MCF 10A (cell line): ENCODE data around the gene GSTO1. TPM values are rescaled to one million over a fixed set of nuclear protein-coding genes. Genes with fewer than 3 reads are reported as not detected.

ENCODE experiments used
- BruUV-seq: library from RNA; stranded (reverse); fragments of 400-500 nt; replicated peaks from 2 replicates; lab custom pipeline; 2021; lab: Mats Ljungman, UMichigan
- CTCF ChIA-PET: fragments of 300-600 bp; sonication (Branson Sonifier 250); formaldehyde crosslinking; extraction: SDS; loops from one replicate; lab custom pipeline; 2021; ENCODE audit warnings: antibody characterized with exemption, inconsistent platforms; lab: Yijun Ruan, JAX
- POLR2A ChIA-PET: fragments of 300-600, 350-650 bp; sonication (Branson Sonifier 250); formaldehyde crosslinking; extraction: SDS; loops from one replicate; lab custom pipeline; 2020; ENCODE audit warnings: antibody characterized with exemption, inconsistent platforms; lab: Yijun Ruan, JAX
- DNase-seq: peaks from one replicate; pipeline ENCODE4 v3.0.0-alpha.2; 2018; ENCODE audit not compliant: unreplicated experiment
- H3K27ac Mint-ChIP-seq: one replicate; pipeline ENCODE4 v1.8.0; 2022; ENCODE audit warnings: mild to moderate bottlenecking, low read depth, mixed read lengths; ENCODE audit not compliant: unreplicated experiment
- H3K27me3 Mint-ChIP-seq: one replicate; pipeline ENCODE4 v1.8.0; 2022; ENCODE audit warnings: mixed read lengths; ENCODE audit not compliant: insufficient read depth, unreplicated experiment
- H3K36me3 Mint-ChIP-seq: one replicate; pipeline ENCODE4 v1.8.0; 2022; ENCODE audit warnings: mild to moderate bottlenecking, moderate library complexity, mixed read lengths; ENCODE audit not compliant: insufficient read depth, unreplicated experiment
- H3K4me1 Mint-ChIP-seq: one replicate; pipeline ENCODE4 v1.8.0; 2022; ENCODE audit warnings: mixed read lengths; ENCODE audit not compliant: insufficient read depth, unreplicated experiment
- H3K4me3 Mint-ChIP-seq: one replicate; pipeline ENCODE4 v1.8.0; 2022; ENCODE audit warnings: mild to moderate bottlenecking, moderate library complexity, mixed read lengths; ENCODE audit not compliant: unreplicated experiment
- H3K9me3 Mint-ChIP-seq: one replicate; pipeline ENCODE4 v1.8.0; 2022; ENCODE audit warnings: mixed read lengths; ENCODE audit not compliant: unreplicated experiment
- intact Hi-C: fragments of 100-400 bp; cut with micrococcal nuclease; formaldehyde crosslinking; loops from 2 replicates; pipeline ENCODE4 v1.14.1; 2022
- total RNA-seq: library from RNA; stranded (reverse); gene quantifications from 2 replicates; pipeline ENCODE4 v1.2.3, GENCODE V29; 2022
- TF ChIP-seq, protein P1 (sequence below): fragments of 200-600 bp; IDR thresholded peaks from one replicate; pipeline ENCODE4 v1.8.0; 2022; ENCODE audit warnings: antibody characterized with exemption, mild to moderate bottlenecking; ENCODE audit not compliant: unreplicated experiment

The GSTO1 gene
- total RNA-seq, 1 experiment from 2014 or later, result 61.8 TPM

DNA sequence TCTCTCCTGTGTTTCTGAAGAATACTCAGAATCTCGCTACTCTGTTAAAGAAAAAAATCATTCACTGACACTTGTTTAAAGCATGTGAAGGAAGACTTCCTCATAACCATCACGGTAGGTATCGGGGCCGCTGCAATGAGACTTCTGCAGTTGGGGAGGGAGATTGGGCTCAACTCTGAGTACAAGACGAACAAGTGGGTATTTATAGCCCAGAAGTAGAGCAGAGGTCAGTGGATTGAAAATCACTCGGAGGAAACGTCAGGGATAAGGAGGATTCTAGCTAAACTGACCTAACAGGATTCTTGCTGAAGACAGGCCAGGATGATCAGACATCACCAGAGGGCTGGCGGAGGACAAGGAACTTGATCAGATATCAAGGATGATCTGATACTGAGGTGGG, 50.2 kb downstream of the GSTO1 start:
- POLR2A ChIA-PET, result interaction anchor here (1.0 to 8.8 kb wide), 11 partner anchors 10 to 60 kb away, joined by 3 to 95 read pairs (median 7); partner anchors contain the start of genes CFAP58 and ITPRIP

DNA sequence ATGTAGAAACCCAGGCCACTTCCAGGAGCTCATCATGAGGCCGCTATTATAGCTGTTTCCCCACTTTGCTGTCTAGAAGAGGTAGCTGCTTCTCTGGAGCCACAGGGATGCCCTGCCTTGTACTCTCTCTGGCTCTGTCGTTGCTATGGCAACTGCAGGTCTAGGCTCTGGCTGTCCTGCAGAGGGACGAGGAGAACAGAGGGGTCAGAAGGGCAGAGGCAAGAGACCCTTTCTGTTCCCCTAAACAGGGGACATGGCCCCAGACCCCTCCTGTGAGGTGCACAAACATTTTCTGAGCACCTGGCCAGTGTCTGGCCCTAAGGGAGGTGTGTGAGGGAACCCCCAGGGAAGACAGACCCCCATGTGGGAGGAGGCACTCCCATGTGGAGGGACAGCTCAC, 52.2 kb downstream of the GSTO1 start:
- no peaks in the 10 kb centered on the region for H3K27me3 Mint-ChIP-seq
- H3K27ac Mint-ChIP-seq, result no peak overlapping the region
- ChIA-PET CTCF (interaction anchor here (1.2 to 7.7 kb wide), 12 partner anchors 9 to 276 kb away, joined by 3 to 165 read pairs (median 18); partner anchors contain the start of genes CFAP58 and ITPRIP), POLR2A (interaction anchor here (0.6 to 8.8 kb wide), 5 partner anchors 13 to 45 kb away, joined by 3 to 95 read pairs (median 46); partner anchors contain the start of gene ITPRIP)
- H3K4me3 Mint-ChIP-seq, result no peak overlapping the region
- H3K4me1 Mint-ChIP-seq, result peaks cover 32% of the 10 kb centered on the region
- H3K9me3 Mint-ChIP-seq, result peaks cover 6% of the 10 kb centered on the region
- H3K36me3 Mint-ChIP-seq, result peaks cover 37% of the 10 kb centered on the region
- no peak for DNase-seq
- intact Hi-C loops, result no loop called here
- TF ChIP-seq, protein P1, sequence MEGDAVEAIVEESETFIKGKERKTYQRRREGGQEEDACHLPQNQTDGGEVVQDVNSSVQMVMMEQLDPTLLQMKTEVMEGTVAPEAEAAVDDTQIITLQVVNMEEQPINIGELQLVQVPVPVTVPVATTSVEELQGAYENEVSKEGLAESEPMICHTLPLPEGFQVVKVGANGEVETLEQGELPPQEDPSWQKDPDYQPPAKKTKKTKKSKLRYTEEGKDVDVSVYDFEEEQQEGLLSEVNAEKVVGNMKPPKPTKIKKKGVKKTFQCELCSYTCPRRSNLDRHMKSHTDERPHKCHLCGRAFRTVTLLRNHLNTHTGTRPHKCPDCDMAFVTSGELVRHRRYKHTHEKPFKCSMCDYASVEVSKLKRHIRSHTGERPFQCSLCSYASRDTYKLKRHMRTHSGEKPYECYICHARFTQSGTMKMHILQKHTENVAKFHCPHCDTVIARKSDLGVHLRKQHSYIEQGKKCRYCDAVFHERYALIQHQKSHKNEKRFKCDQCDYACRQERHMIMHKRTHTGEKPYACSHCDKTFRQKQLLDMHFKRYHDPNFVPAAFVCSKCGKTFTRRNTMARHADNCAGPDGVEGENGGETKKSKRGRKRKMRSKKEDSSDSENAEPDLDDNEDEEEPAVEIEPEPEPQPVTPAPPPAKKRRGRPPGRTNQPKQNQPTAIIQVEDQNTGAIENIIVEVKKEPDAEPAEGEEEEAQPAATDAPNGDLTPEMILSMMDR, result no peak
- no TSS peak for BruUV-seq

More for the DNA sequence above, 50.2 kb downstream of the GSTO1 start:
- CTCF ChIA-PET, result interaction anchor here (0.6 to 7.7 kb wide), 13 partner anchors 12 to 615 kb away, joined by 4 to 165 read pairs (median 16); partner anchors contain the start of genes CFAP58 and ITPRIP
- H3K27me3 Mint-ChIP-seq, result no peaks in the 10 kb centered on the region
- peak overlapping the region; percentile 31 for H3K27ac Mint-ChIP-seq
- H3K4me3 Mint-ChIP-seq, result no peak overlapping the region
- BruUV-seq, result no TSS peak
- DNase-seq, result no peak
- peaks cover 6% of the 10 kb centered on the region for H3K9me3 Mint-ChIP-seq
- peaks cover 42% of the 10 kb centered on the region for H3K4me1 Mint-ChIP-seq
- intact Hi-C loops, result loop anchor here (1.0 kb wide), 1 partner anchor 45 kb away; no protein-coding TSS in a partner anchor
- peaks cover 42% of the 10 kb centered on the region for H3K36me3 Mint-ChIP-seq
- TF ChIP-seq, protein P1, result no peak

DNA sequence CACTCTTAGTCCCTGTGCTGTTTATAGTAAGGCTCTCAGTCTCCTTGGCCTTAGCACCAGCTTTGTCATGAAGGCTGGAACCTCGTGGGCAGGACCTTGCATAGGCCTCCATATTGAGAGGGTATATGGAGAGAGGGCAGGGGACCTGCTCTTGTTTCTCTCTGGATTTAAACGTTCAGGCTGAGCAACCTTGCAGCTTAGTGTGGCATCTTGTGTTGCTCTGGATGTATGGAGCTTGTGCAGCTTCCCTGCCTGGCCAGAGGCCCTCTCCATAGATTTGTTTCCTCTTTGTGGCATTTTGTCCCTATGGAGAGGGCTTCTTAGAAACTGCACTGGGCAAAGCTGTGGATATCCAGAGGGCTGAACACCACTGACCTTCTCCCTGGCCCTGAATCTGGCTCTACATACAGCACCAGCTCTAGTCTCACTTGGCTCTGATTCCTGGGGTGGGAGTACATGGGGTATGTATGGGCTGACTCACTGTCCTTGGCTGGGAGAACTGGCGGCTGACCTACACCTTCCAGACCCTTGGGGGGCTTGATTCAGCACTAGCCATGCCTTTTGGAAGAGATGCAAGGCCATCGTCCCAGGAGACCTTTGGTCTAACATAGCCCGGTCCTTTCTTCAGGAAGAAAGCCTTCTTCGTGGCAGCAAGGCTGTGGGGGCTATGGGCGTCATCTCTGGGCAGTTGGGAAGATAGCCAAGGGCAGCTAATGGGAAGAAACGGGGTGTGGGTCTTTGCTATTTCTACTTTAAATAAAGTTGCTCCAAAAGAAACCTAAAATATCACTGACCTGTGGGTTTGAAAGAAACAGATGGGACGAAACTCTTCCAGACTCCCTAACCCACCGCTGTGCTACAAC, 53.1 kb downstream of the GSTO1 start:
- Mint-ChIP-seq H3K4me1 (peaks cover 30% of the 10 kb centered on the region), H3K9me3 (peaks cover 6% of the 10 kb centered on the region), H3K36me3 (peaks cover 46% of the 10 kb centered on the region), H3K27me3 (no peaks in the 10 kb centered on the region), H3K4me3 (no peak overlapping the region), H3K27ac (peak overlapping the region; percentile 37)
- TF ChIP-seq, protein P1, result no peak
- no TSS peak for BruUV-seq
- CTCF ChIA-PET, result interaction anchor here (0.9 to 7.7 kb wide), 8 partner anchors 11 to 44 kb away, joined by 3 to 165 read pairs (median 40); partner anchors contain the start of genes CFAP58 and ITPRIP
- POLR2A ChIA-PET, result interaction anchor here (0.7 to 8.8 kb wide), 5 partner anchors 12 to 42 kb away, joined by 3 to 95 read pairs (median 46); partner anchors contain the start of gene ITPRIP
- intact Hi-C loops, result no loop called here
- DNase-seq, result no peak

DNA sequence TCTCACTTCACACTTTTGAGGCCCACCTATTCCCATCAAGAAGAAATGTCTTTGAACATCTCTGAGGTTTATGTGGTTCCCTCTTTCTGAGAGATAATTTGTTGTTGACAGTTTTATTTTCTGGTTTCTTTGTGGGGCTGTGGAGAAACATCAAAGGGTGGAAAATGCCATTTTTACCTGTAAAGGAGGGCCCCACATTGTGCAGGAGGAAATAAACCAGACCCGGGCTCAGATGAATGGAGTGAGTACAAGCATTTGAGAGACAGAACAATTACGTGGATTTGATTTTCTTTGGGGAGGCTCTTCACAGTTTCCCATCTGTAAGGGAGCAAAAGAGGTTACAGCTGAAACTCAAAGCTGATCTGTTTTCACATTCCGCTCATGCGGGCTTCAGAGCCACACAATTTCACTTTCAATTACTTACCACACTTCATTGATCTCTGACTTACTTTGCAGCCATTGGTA, 53.8 kb downstream of the GSTO1 start:
- TF ChIP-seq, protein P1, result no peak
- H3K9me3 Mint-ChIP-seq, result peaks cover under 1% of the 10 kb centered on the region
- H3K27me3 Mint-ChIP-seq, result no peaks in the 10 kb centered on the region
- no peak overlapping the region for H3K4me3 Mint-ChIP-seq
- H3K36me3 Mint-ChIP-seq, result peaks cover 53% of the 10 kb centered on the region
- ChIA-PET POLR2A (interaction anchor here (1.1 to 8.8 kb wide), 4 partner anchors 11 to 30 kb away, joined by 3 to 95 read pairs (median 56); partner anchors contain the start of gene ITPRIP), CTCF (interaction anchor here (3.3 to 7.7 kb wide), 4 partner anchors 11 to 44 kb away, joined by 10 to 165 read pairs (median 118); partner anchors contain the start of gene CFAP58)
- intact Hi-C loops, result no loop called here
- no TSS peak for BruUV-seq
- DNase-seq, result no peak
- peak overlapping the region; percentile 37 for H3K27ac Mint-ChIP-seq
- H3K4me1 Mint-ChIP-seq, result peaks cover 30% of the 10 kb centered on the region
